Measurements from ENCODE around the gene ROBO4.

GRCh38 chr11:124944565-124944964 lies 46.9 kb upstream of the ROBO4 start:
- no peak for TF ChIP-seq GATA2 (IDR thresholded peaks at IDR 0.05; ENCODE audit: low read depth, low read length)
- TF ChIP-seq GATA3 (IDR thresholded peaks at IDR 0.05; ENCODE audit: low read depth, low read length) = no peak
